Hepatocyte (in vitro differentiated cells): ENCODE measurements around the gene HSPA4L. TPM values are rescaled to one million over a fixed set of nuclear protein-coding genes. Genes with fewer than 3 reads are reported as not detected.

Experiments
- DNase-seq: peaks from one replicate; pipeline ENCODE4 v3.0.0-alpha.2; 2016; ENCODE audit warnings: low spot score
- H2AFZ ChIP-seq: fragments of 200-600 bp; sonication (generic); 2 replicates; pipeline ENCODE4 v1.6.0; 2016; ENCODE audit warnings: antibody characterized with exemption, mild to moderate bottlenecking
- H3K27ac ChIP-seq: fragments of 200-600 bp; sonication (generic); 2 replicates; pipeline ENCODE4 v1.5.1; 2016; ENCODE audit warnings: mild to moderate bottlenecking
- H3K27me3 ChIP-seq: fragments of 200-600 bp; sonication (generic); 2 replicates; pipeline ENCODE4 v1.6.1; 2016
- H3K36me3 ChIP-seq: fragments of 200-600 bp; sonication (generic); replicated peaks from 2 replicates; pipeline ENCODE4 v1.5.1; 2016; ENCODE audit warnings: low read depth; ENCODE audit not compliant: insufficient read depth
- H3K4me1 ChIP-seq: fragments of 200-600 bp; sonication (generic); 2 replicates; pipeline ENCODE4 v1.5.1; 2016; ENCODE audit warnings: mild to moderate bottlenecking, moderate library complexity; ENCODE audit not compliant: insufficient read depth
- H3K4me2 ChIP-seq: fragments of 200-600 bp; sonication (generic); 2 replicates; pipeline ENCODE4 v1.6.0; 2016
- H3K4me3 ChIP-seq: fragments of 200-600 bp; sonication (generic); 2 replicates; pipeline ENCODE4 v1.5.1; 2016; ENCODE audit warnings: mild to moderate bottlenecking
- H3K79me2 ChIP-seq: fragments of 200-600 bp; sonication (generic); 2 replicates; pipeline ENCODE4 v1.6.0; 2017; ENCODE audit warnings: mild to moderate bottlenecking
- H3K9me2 ChIP-seq: fragments of 200-600 bp; sonication (generic); replicated peaks from 2 replicates; pipeline ENCODE4 v1.6.0; 2017; ENCODE audit warnings: mild to moderate bottlenecking; ENCODE audit not compliant: insufficient read depth
- H3K9me3 ChIP-seq: fragments of 200-600 bp; sonication (generic); 2 replicates; pipeline ENCODE4 v1.5.1; 2016; ENCODE audit warnings: low read depth, mild to moderate bottlenecking
- H4K20me1 ChIP-seq: fragments of 200-600 bp; sonication (generic); 2 replicates; pipeline ENCODE4 v1.6.0; 2016; ENCODE audit warnings: mild to moderate bottlenecking; ENCODE audit not compliant: insufficient read depth, poor library complexity, severe bottlenecking
- EZH2 ChIP-seq: fragments of 200-600 bp; sonication (generic); IDR thresholded peaks from 2 replicates; pipeline ENCODE4 v1.6.1; 2016; ENCODE audit warnings: antibody characterized with exemption, mild to moderate bottlenecking, borderline replicate concordance
- EZH2phosphoT487 ChIP-seq: fragments of 200-600 bp; sonication (generic); IDR thresholded peaks from one replicate; pipeline ENCODE4 v1.6.1; 2018; ENCODE audit warnings: antibody characterized with exemption, mild to moderate bottlenecking, low read depth, moderate library complexity; ENCODE audit not compliant: unreplicated experiment, severe bottlenecking
- WGBS: methylation state at CpG from one replicate; pipeline ENCODE4 v1.1.6; 2016; ENCODE audit warnings: low lambda C conversion rate; ENCODE audit errors: missing lambda C conversion rate; 5-methylcytosine and 5-hydroxymethylcytosine counted together
- polyA plus RNA-seq: library from polyadenylated mRNA; unstranded; fragments of >200 nt; fragmentation: Nextera tagmentation; extraction: Ambion mirVana; gene quantifications from 2 replicates; pipeline ENCODE4 v1.2.1, GENCODE V29; 2016
- total RNA-seq: library from RNA; depleted of rRNA; stranded (reverse); fragments of >200 nt; gene quantifications from 2 replicates; pipeline ENCODE4 v1.2.3, GENCODE V29; 2014
- TF ChIP-seq, protein P1 (sequence below): fragments of 200-600 bp; sonication (generic); IDR thresholded peaks from 2 replicates; pipeline ENCODE4 v1.5.1; 2016; ENCODE audit warnings: antibody characterized with exemption, mild to moderate bottlenecking; ENCODE audit not compliant: poor library complexity

HSPA4L gene
- total and polyA plus RNA-seq, 2 experiments from 2014 or later = 1.7 to 2.7 TPM

DNA sequence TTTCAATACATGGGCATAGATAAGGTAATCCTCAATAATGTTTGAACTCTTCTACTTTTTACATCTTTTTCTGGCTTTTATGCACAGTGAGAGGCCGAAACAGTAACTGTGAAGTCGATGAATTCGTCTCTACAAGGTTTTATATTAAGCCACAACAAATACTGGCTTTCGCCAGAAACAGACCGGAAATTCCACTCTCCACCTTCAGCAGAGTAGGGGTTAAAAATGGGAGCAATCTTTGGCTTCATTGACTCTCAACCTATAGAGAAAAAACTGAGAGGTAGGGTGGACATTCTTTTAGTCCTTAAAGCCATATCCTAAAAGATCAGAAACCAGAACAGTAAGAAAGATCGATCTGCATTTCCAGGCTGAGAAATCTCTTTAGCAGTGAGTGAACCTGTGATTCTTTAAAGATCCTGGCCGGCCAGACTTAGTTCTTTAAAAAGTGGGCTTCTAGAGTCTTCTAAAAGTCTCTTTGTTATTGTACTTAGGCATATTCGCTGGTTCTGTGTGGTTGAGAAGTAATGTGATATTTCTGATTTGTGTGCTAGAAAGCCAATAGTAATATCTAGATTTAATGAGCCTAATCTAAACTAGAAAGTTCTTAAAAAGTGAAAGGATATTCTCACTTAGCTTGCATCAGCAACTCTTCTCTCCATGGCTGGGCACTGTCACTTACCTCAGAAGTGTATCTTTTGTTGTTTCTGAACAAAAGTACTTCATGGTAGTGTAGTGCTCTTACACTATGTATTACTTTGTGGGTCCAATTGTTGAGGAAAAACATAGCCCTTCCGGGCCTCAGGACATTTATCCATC lies 2.0 kb downstream of the HSPA4L start:
- no peaks in the 10 kb centered on the region for H3K36me3 ChIP-seq
- no peak for TF ChIP-seq EZH2
- TF ChIP-seq EZH2phosphoT487 = no peak
- TF ChIP-seq, protein P1, sequence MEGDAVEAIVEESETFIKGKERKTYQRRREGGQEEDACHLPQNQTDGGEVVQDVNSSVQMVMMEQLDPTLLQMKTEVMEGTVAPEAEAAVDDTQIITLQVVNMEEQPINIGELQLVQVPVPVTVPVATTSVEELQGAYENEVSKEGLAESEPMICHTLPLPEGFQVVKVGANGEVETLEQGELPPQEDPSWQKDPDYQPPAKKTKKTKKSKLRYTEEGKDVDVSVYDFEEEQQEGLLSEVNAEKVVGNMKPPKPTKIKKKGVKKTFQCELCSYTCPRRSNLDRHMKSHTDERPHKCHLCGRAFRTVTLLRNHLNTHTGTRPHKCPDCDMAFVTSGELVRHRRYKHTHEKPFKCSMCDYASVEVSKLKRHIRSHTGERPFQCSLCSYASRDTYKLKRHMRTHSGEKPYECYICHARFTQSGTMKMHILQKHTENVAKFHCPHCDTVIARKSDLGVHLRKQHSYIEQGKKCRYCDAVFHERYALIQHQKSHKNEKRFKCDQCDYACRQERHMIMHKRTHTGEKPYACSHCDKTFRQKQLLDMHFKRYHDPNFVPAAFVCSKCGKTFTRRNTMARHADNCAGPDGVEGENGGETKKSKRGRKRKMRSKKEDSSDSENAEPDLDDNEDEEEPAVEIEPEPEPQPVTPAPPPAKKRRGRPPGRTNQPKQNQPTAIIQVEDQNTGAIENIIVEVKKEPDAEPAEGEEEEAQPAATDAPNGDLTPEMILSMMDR = no peak
- H3K27ac ChIP-seq = no peak overlapping the region
- 89% methylated on average over 9 of the region's 9 CpGs for WGBS
- no peak for DNase-seq
- no peaks in the 10 kb centered on the region for H3K79me2 ChIP-seq
- H2AFZ ChIP-seq = no peak overlapping the region
- H3K4me2 ChIP-seq = peak overlapping the region; percentile 95
- H4K20me1 ChIP-seq = no peaks in the 10 kb centered on the region
- H3K4me1 ChIP-seq = no peaks in the 10 kb centered on the region
- no peaks in the 10 kb centered on the region for H3K9me3 ChIP-seq
- no peak overlapping the region for H3K4me3 ChIP-seq
- no peaks in the 10 kb centered on the region for H3K9me2 ChIP-seq
- no peaks in the 10 kb centered on the region for H3K27me3 ChIP-seq

DNA sequence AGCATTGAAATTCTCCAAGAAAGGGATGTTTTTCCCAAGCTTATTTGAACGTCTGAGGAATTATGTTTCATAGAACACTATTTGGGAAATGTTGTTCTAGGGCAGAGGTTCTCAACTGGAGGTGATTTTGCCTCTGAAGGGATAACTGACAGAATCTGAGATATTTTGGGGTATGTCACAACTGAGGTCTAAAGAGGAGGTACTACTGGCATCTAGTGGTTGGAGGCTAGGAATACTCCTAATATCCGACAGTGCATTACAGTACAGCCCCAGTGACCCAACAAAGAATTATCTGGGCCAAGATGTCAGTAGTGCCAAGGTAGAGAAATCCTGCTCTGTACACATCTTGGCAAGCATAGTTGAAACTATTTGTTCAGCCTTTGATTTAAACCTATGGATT lies 6.4 kb downstream of the HSPA4L start:
- Histone ChIP-seq H3K79me2 (no peaks in the 10 kb centered on the region), H3K9me2 (no peaks in the 10 kb centered on the region), H3K27me3 (no peaks in the 10 kb centered on the region), H4K20me1 (no peaks in the 10 kb centered on the region), H3K36me3 (no peaks in the 10 kb centered on the region), H3K27ac (no peak overlapping the region), H3K4me2 (no peak overlapping the region), H3K9me3 (no peaks in the 10 kb centered on the region), H3K4me1 (no peaks in the 10 kb centered on the region), H2AFZ (no peak overlapping the region), H3K4me3 (no peak overlapping the region)
- 76% methylated on average over 2 of the region's 2 CpGs for WGBS
- DNase-seq = no peak
- TF ChIP-seq, protein P1 = peak; percentile 9
- no peak for TF ChIP-seq EZH2

DNA sequence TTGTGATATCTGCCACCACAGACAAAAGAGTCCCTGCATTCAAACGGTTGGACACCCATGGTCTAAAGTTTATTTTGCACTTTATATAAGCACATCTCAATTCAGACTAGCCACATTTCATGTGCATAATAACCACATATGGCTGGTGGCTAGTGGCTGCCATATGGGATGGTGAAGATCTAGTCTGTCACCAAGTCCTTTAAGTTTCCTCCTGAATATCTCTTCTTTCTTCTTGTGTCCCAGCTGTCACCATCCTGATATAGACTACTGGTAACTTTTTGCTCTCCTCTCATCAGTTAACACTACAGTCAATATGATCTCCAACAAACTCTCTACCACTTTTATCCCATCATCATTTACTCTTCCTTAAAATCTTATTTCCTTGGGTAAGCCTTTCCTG lies 9.3 kb downstream of the HSPA4L start:
- no peaks in the 10 kb centered on the region for H3K4me1 ChIP-seq
- H3K36me3 ChIP-seq = no peaks in the 10 kb centered on the region
- no peaks in the 10 kb centered on the region for H4K20me1 ChIP-seq
- no peaks in the 10 kb centered on the region for H3K79me2 ChIP-seq
- no peak overlapping the region for H2AFZ ChIP-seq
- no peak overlapping the region for H3K27ac ChIP-seq
- no peaks in the 10 kb centered on the region for H3K27me3 ChIP-seq
- H3K4me3 ChIP-seq = no peak overlapping the region
- 88% methylated on average over 1 of the region's 1 CpG for WGBS
- DNase-seq = no peak
- H3K4me2 ChIP-seq = no peak overlapping the region
- TF ChIP-seq, protein P1 = no peak
- no peak for TF ChIP-seq EZH2
- no peak for TF ChIP-seq EZH2phosphoT487
- no peaks in the 10 kb centered on the region for H3K9me3 ChIP-seq
- H3K9me2 ChIP-seq = no peaks in the 10 kb centered on the region
